Measurements from ENCODE around the gene UBE3D.

The UBE3D gene

GRCh38 chr6:82917346-82918064, 148.1 kb downstream of the UBE3D start:
- H3K27ac ChIP-seq (ENCODE audit: low read depth, low read length), result no peak overlapping the region
- H3K36me3 ChIP-seq (ENCODE audit: insufficient read depth, low read length), result peaks cover 3% of the 10 kb centered on the region; the same call in 1 of the 2 replicates
- H3K4me1 ChIP-seq (ENCODE audit: control insufficient read depth, insufficient read depth, low read length, unreplicated experiment), result no peaks in the 10 kb centered on the region
- H2AFZ ChIP-seq (ENCODE audit: low read length, unreplicated experiment), result no peak overlapping the region
- H3K79me2 ChIP-seq (ENCODE audit: control insufficient read depth, insufficient read depth, low read length, unreplicated experiment), result no peaks in the 10 kb centered on the region
- no peak overlapping the region for H3K4me3 ChIP-seq (ENCODE audit: low read depth, low read length)
- no peaks in the 10 kb centered on the region for H3K27me3 ChIP-seq (ENCODE audit: insufficient read depth, low read length)

GRCh38 chr6:82915666-82916065, 150.0 kb downstream of the UBE3D start:
- Histone ChIP-seq H3K4me3 (ENCODE audit: low read depth, low read length) (no peak overlapping the region), H3K79me2 (ENCODE audit: control insufficient read depth, insufficient read depth, low read length, unreplicated experiment) (no peaks in the 10 kb centered on the region), H3K27ac (ENCODE audit: low read depth, low read length) (no peak overlapping the region), H2AFZ (ENCODE audit: low read length, unreplicated experiment) (no peak overlapping the region), H3K4me1 (ENCODE audit: control insufficient read depth, insufficient read depth, low read length, unreplicated experiment) (no peaks in the 10 kb centered on the region), H3K27me3 (ENCODE audit: insufficient read depth, low read length) (no peaks in the 10 kb centered on the region), H3K36me3 (ENCODE audit: insufficient read depth, low read length) (peaks cover 3% of the 10 kb centered on the region; the same call in 1 of the 2 replicates)

- Histone ChIP-seq H3K27me3 (ENCODE audit: insufficient read depth, low read length) (no peaks in the 10 kb centered on the region), H2AFZ (ENCODE audit: low read length, unreplicated experiment) (no peak overlapping the region), H3K27ac (ENCODE audit: low read depth, low read length) (no peak overlapping the region), H3K4me3 (ENCODE audit: low read depth, low read length) (no peak overlapping the region), H3K36me3 (ENCODE audit: insufficient read depth, low read length) (peaks cover 3% of the 10 kb centered on the region; the same call in 1 of the 2 replicates), H3K4me1 (ENCODE audit: control insufficient read depth, insufficient read depth, low read length, unreplicated experiment) (no peaks in the 10 kb centered on the region), H3K79me2 (ENCODE audit: control insufficient read depth, insufficient read depth, low read length, unreplicated experiment) (no peaks in the 10 kb centered on the region)
Observed at GRCh38 chr6:82914511-82914910, 151.1 kb downstream of the UBE3D start.

- H3K27ac ChIP-seq (ENCODE audit: low read depth, low read length), result no peak overlapping the region
- no peaks in the 10 kb centered on the region for H3K36me3 ChIP-seq (ENCODE audit: insufficient read depth, low read length)
- H3K79me2 ChIP-seq (ENCODE audit: control insufficient read depth, insufficient read depth, low read length, unreplicated experiment), result no peaks in the 10 kb centered on the region
- no peak overlapping the region for H2AFZ ChIP-seq (ENCODE audit: low read length, unreplicated experiment)
- H3K4me1 ChIP-seq (ENCODE audit: control insufficient read depth, insufficient read depth, low read length, unreplicated experiment), result peaks cover 11% of the 10 kb centered on the region
- H3K27me3 ChIP-seq (ENCODE audit: insufficient read depth, low read length), result no peaks in the 10 kb centered on the region
- H3K4me3 ChIP-seq (ENCODE audit: low read depth, low read length), result no peak overlapping the region
Observed at GRCh38 chr6:82910820-82911219, 154.8 kb downstream of the UBE3D start.

- Histone ChIP-seq H3K79me2 (ENCODE audit: control insufficient read depth, insufficient read depth, low read length, unreplicated experiment) (no peaks in the 10 kb centered on the region), H3K27me3 (ENCODE audit: insufficient read depth, low read length) (no peaks in the 10 kb centered on the region), H3K4me1 (ENCODE audit: control insufficient read depth, insufficient read depth, low read length, unreplicated experiment) (peaks cover 11% of the 10 kb centered on the region), H2AFZ (ENCODE audit: low read length, unreplicated experiment) (no peak overlapping the region), H3K27ac (ENCODE audit: low read depth, low read length) (no peak overlapping the region), H3K36me3 (ENCODE audit: insufficient read depth, low read length) (no peaks in the 10 kb centered on the region), H3K4me3 (ENCODE audit: low read depth, low read length) (no peak overlapping the region)
Observed at GRCh38 chr6:82910395-82910794, 155.2 kb downstream of the UBE3D start.

- H3K79me2 ChIP-seq (ENCODE audit: control insufficient read depth, insufficient read depth, low read length, unreplicated experiment), result no peaks in the 10 kb centered on the region
- H2AFZ ChIP-seq (ENCODE audit: low read length, unreplicated experiment), result no peak overlapping the region
- H3K27me3 ChIP-seq (ENCODE audit: insufficient read depth, low read length), result no peaks in the 10 kb centered on the region
- peaks cover 11% of the 10 kb centered on the region for H3K4me1 ChIP-seq (ENCODE audit: control insufficient read depth, insufficient read depth, low read length, unreplicated experiment)
- no peaks in the 10 kb centered on the region for H3K36me3 ChIP-seq (ENCODE audit: insufficient read depth, low read length)
- H3K27ac ChIP-seq (ENCODE audit: low read depth, low read length), result no peak overlapping the region
- H3K4me3 ChIP-seq (ENCODE audit: low read depth, low read length), result no peak overlapping the region
Observed at GRCh38 chr6:82909551-82909950, 156.1 kb downstream of the UBE3D start.

GRCh38 chr6:82908661-82909060, 157.0 kb downstream of the UBE3D start:
- Histone ChIP-seq H3K4me3 (ENCODE audit: low read depth, low read length) (no peak overlapping the region), H3K4me1 (ENCODE audit: control insufficient read depth, insufficient read depth, low read length, unreplicated experiment) (peaks cover 11% of the 10 kb centered on the region)

GRCh38 chr6:82906951-82907350, 158.7 kb downstream of the UBE3D start:
- Histone ChIP-seq H3K4me1 (ENCODE audit: control insufficient read depth, insufficient read depth, low read length, unreplicated experiment) (peaks cover 17% of the 10 kb centered on the region), H3K27ac (ENCODE audit: low read depth, low read length) (no peak overlapping the region), H3K4me3 (ENCODE audit: low read depth, low read length) (no peak overlapping the region), H3K27me3 (ENCODE audit: insufficient read depth, low read length) (no peaks in the 10 kb centered on the region), H3K36me3 (ENCODE audit: insufficient read depth, low read length) (no peaks in the 10 kb centered on the region), H2AFZ (ENCODE audit: low read length, unreplicated experiment) (no peak overlapping the region), H3K79me2 (ENCODE audit: control insufficient read depth, insufficient read depth, low read length, unreplicated experiment) (no peaks in the 10 kb centered on the region)

More at GRCh38 chr6:82908661-82909060, 157.0 kb downstream of the UBE3D start:
- no peak overlapping the region for H3K27ac ChIP-seq (ENCODE audit: low read depth, low read length)
- no peak overlapping the region for H2AFZ ChIP-seq (ENCODE audit: low read length, unreplicated experiment)
- no peaks in the 10 kb centered on the region for H3K36me3 ChIP-seq (ENCODE audit: insufficient read depth, low read length)
- no peaks in the 10 kb centered on the region for H3K27me3 ChIP-seq (ENCODE audit: insufficient read depth, low read length)
- no peaks in the 10 kb centered on the region for H3K79me2 ChIP-seq (ENCODE audit: control insufficient read depth, insufficient read depth, low read length, unreplicated experiment)

GRCh38 chr6:82906489-82906888, 159.2 kb downstream of the UBE3D start:
- H3K4me3 ChIP-seq (ENCODE audit: low read depth, low read length), result no peak overlapping the region
- no peaks in the 10 kb centered on the region for H3K27me3 ChIP-seq (ENCODE audit: insufficient read depth, low read length)
- no peaks in the 10 kb centered on the region for H3K36me3 ChIP-seq (ENCODE audit: insufficient read depth, low read length)
- peaks cover 17% of the 10 kb centered on the region for H3K4me1 ChIP-seq (ENCODE audit: control insufficient read depth, insufficient read depth, low read length, unreplicated experiment)
- no peaks in the 10 kb centered on the region for H3K79me2 ChIP-seq (ENCODE audit: control insufficient read depth, insufficient read depth, low read length, unreplicated experiment)
- H3K27ac ChIP-seq (ENCODE audit: low read depth, low read length), result no peak overlapping the region
- no peak overlapping the region for H2AFZ ChIP-seq (ENCODE audit: low read length, unreplicated experiment)

GRCh38 chr6:82904860-82905259, 160.8 kb downstream of the UBE3D start:
- Histone ChIP-seq H3K27ac (ENCODE audit: low read depth, low read length) (no peak overlapping the region), H3K36me3 (ENCODE audit: insufficient read depth, low read length) (no peaks in the 10 kb centered on the region)

GRCh38 chr6:82904257-82904656, 161.4 kb downstream of the UBE3D start:
- Histone ChIP-seq H3K4me3 (ENCODE audit: low read depth, low read length) (no peak overlapping the region), H3K36me3 (ENCODE audit: insufficient read depth, low read length) (no peaks in the 10 kb centered on the region), H3K79me2 (ENCODE audit: control insufficient read depth, insufficient read depth, low read length, unreplicated experiment) (no peaks in the 10 kb centered on the region), H2AFZ (ENCODE audit: low read length, unreplicated experiment) (no peak overlapping the region), H3K27me3 (ENCODE audit: insufficient read depth, low read length) (no peaks in the 10 kb centered on the region), H3K4me1 (ENCODE audit: control insufficient read depth, insufficient read depth, low read length, unreplicated experiment) (peaks cover 17% of the 10 kb centered on the region), H3K27ac (ENCODE audit: low read depth, low read length) (no peak overlapping the region)

More at GRCh38 chr6:82904860-82905259, 160.8 kb downstream of the UBE3D start:
- Histone ChIP-seq H3K27me3 (ENCODE audit: insufficient read depth, low read length) (no peaks in the 10 kb centered on the region), H2AFZ (ENCODE audit: low read length, unreplicated experiment) (no peak overlapping the region), H3K4me3 (ENCODE audit: low read depth, low read length) (no peak overlapping the region), H3K4me1 (ENCODE audit: control insufficient read depth, insufficient read depth, low read length, unreplicated experiment) (peaks cover 17% of the 10 kb centered on the region), H3K79me2 (ENCODE audit: control insufficient read depth, insufficient read depth, low read length, unreplicated experiment) (no peaks in the 10 kb centered on the region)
